ENCODE results near the gene IL22RA1. TPM values are rescaled to one million over a fixed set of nuclear protein-coding genes. Genes with fewer than 3 reads are reported as not detected.

IL22RA1 gene
- polyA plus RNA-seq, 1 donor from 2014 or later: not detected

- H3K4me2 ChIP-seq (ENCODE audit: low read length): no peak overlapping the region
- H3K36me3 ChIP-seq (ENCODE audit: insufficient read depth, low read length): no peaks in the 10 kb centered on the region
- no peaks in the 10 kb centered on the region for H4K20me1 ChIP-seq (ENCODE audit: insufficient read depth)
- no peak overlapping the region for H2AFZ ChIP-seq (ENCODE audit: low read depth, low read length)
- no peaks in the 10 kb centered on the region for H3K27me3 ChIP-seq (ENCODE audit: insufficient read depth, low read depth, low read length)
- no peaks in the 10 kb centered on the region for H3K9me3 ChIP-seq (ENCODE audit: low read length)
- H3K9ac ChIP-seq (ENCODE audit: low read length): no peak overlapping the region
- H3F3A ChIP-seq (ENCODE audit: insufficient read depth, low read length, poor library complexity, severe bottlenecking): no peaks in the 10 kb centered on the region
- no peak for TF ChIP-seq POLR2AphosphoS5 (IDR thresholded peaks at IDR 0.05)
- TF ChIP-seq EP300 (conservative IDR thresholded peaks at IDR 0.05; ENCODE audit: poor library complexity, severe bottlenecking): no peak
- no peak for TF ChIP-seq MXI1 (conservative IDR thresholded peaks at IDR 0.05; ENCODE audit: poor library complexity, severe bottlenecking)
- no peaks in the 10 kb centered on the region for H3K9me2 ChIP-seq (ENCODE audit: insufficient read depth, low read length)
- H3K4me3 ChIP-seq (ENCODE audit: low read length): no peak overlapping the region
- H3K79me2 ChIP-seq (replicated peaks; ENCODE audit: insufficient read depth, low read length): no peaks in the 10 kb centered on the region
- no peak overlapping the region for H3K27ac ChIP-seq (ENCODE audit: low read length)
These were observed 18.3 kb upstream of the IL22RA1 start for GRCh38 chr1:24161270-24161669.

DNA sequence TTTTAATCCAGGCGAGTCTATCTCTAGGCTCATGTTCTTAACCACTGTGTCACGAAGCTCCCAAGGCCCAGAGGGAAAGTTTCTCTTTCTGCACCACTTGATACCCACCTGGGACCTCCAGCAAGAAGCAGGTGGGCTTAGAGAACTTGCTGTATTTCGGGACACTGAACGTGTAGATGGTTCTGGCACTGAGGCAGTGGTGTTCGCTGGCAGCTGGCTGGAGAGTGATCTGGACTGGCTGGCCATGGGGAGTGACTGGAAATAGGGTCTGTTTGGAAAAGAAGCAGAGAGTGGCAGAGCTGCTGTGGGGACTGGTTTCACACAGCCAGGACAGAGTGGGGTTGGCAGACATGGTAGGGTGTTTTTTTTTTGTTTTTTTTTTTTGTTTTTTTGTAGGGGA is 16.4 kb upstream of the IL22RA1 start:
- Histone ChIP-seq H3K9ac (ENCODE audit: low read length) (no peak overlapping the region), H3K4me2 (ENCODE audit: low read length) (no peak overlapping the region), H3K9me3 (ENCODE audit: low read length) (no peaks in the 10 kb centered on the region), H3K36me3 (ENCODE audit: insufficient read depth, low read length) (no peaks in the 10 kb centered on the region), H3K9me2 (ENCODE audit: insufficient read depth, low read length) (no peaks in the 10 kb centered on the region), H3K27ac (ENCODE audit: low read length) (no peak overlapping the region), H3K27me3 (ENCODE audit: insufficient read depth, low read depth, low read length) (no peaks in the 10 kb centered on the region), H3K4me3 (ENCODE audit: low read length) (no peak overlapping the region), H3K79me2 (replicated peaks; ENCODE audit: insufficient read depth, low read length) (no peaks in the 10 kb centered on the region), H2AFZ (ENCODE audit: low read depth, low read length) (no peak overlapping the region), H3F3A (ENCODE audit: insufficient read depth, low read length, poor library complexity, severe bottlenecking) (no peaks in the 10 kb centered on the region), H4K20me1 (ENCODE audit: insufficient read depth) (no peaks in the 10 kb centered on the region)
- no peak for TF ChIP-seq EP300 (conservative IDR thresholded peaks at IDR 0.05; ENCODE audit: poor library complexity, severe bottlenecking)
- no peak for TF ChIP-seq EZH2 (IDR thresholded peaks at IDR 0.05; ENCODE audit: borderline replicate concordance, insufficient read depth, low read length, poor library complexity, severe bottlenecking)
- TF ChIP-seq SMC3 (conservative IDR thresholded peaks at IDR 0.05; ENCODE audit: poor library complexity): no peak
- TF ChIP-seq MXI1 (conservative IDR thresholded peaks at IDR 0.05; ENCODE audit: poor library complexity, severe bottlenecking): no peak
- TF ChIP-seq REST (IDR thresholded peaks at IDR 0.05; ENCODE audit: borderline replicate concordance): no peak
- no peak for TF ChIP-seq POLR2AphosphoS5 (IDR thresholded peaks at IDR 0.05)
- no peak for TF ChIP-seq TAF1 (IDR thresholded peaks at IDR 0.05; ENCODE audit: low read depth)
- TF ChIP-seq RAD21 (conservative IDR thresholded peaks at IDR 0.05): no peak
- TF ChIP-seq CTCF (IDR thresholded peaks at IDR 0.05; ENCODE audit: poor library complexity, severe bottlenecking): no peak
